Fibroblast of villous mesenchyme (primary cell): Measurements from ENCODE around the gene PAX5. TPM values are rescaled to one million over a fixed set of nuclear protein-coding genes. Genes with fewer than 3 reads are reported as not detected.

Source experiments
- DNase-seq: peaks from one replicate; pipeline ENCODE4 v3.0.0-alpha.2; 2010; ENCODE audit warnings: low read depth
- H3K4me3 ChIP-seq: 2 replicates; pipeline ENCODE4 v1.5.1; 2011; ENCODE audit warnings: low read depth, mild to moderate bottlenecking, low read length
- CTCF ChIP-seq: IDR thresholded peaks from 2 replicates; pipeline ENCODE4 v1.5.1; 2012; ENCODE audit warnings: low read depth, mild to moderate bottlenecking, low read length; ENCODE audit not compliant: insufficient read depth
- total RNA-seq: library from RNA; depleted of rRNA; stranded (reverse); fragments of >200 nt; gene quantifications from 2 replicates; pipeline ENCODE4 v1.2.3, GENCODE V29; 2012

Gene PAX5
- total RNA-seq, 1 donor: not detected

- H3K4me3 ChIP-seq: no peak overlapping the region
- TF ChIP-seq CTCF: no peak
- DNase-seq: no peak
Measured at GRCh38 chr9:36854034-36854433, 180.0 kb downstream of the PAX5 start.

GRCh38 chr9:36853233-36853632, 180.8 kb downstream of the PAX5 start:
- no peak for TF ChIP-seq CTCF
- no peak overlapping the region for H3K4me3 ChIP-seq
- no peak for DNase-seq

- DNase-seq: no peak
- no peak for TF ChIP-seq CTCF
Measured at GRCh38 chr9:36849943-36850342, 184.1 kb downstream of the PAX5 start.

GRCh38 chr9:36848946-36849345, 185.1 kb downstream of the PAX5 start:
- no peak overlapping the region for H3K4me3 ChIP-seq
- DNase-seq: no peak
- no peak for TF ChIP-seq CTCF

More at GRCh38 chr9:36849943-36850342, 184.1 kb downstream of the PAX5 start:
- no peak overlapping the region for H3K4me3 ChIP-seq

- H3K4me3 ChIP-seq: no peak overlapping the region
- no peak for TF ChIP-seq CTCF
- DNase-seq: no peak
Measured at GRCh38 chr9:36847781-36848673, 186.0 kb downstream of the PAX5 start.

- DNase-seq: no peak
- no peak for TF ChIP-seq CTCF
- no peak overlapping the region for H3K4me3 ChIP-seq
Measured at GRCh38 chr9:36846621-36847020, 187.4 kb downstream of the PAX5 start.
